NB4 (cell line): Measurements from ENCODE around the gene AIF1.

Source experiments
- DNase-seq: peaks from one replicate; pipeline ENCODE4 v3.0.0; 2010; ENCODE audit warnings: low read depth
- H3K4me3 ChIP-seq: one replicate; pipeline ENCODE4 v1.5.1; 2011; ENCODE audit warnings: mild to moderate bottlenecking, low read depth, low read length, moderate library complexity
- CTCF ChIP-seq: IDR thresholded peaks from one replicate; pipeline ENCODE4 v1.5.1; 2012; ENCODE audit warnings: low read depth, low read length
- MAX ChIP-seq: IDR thresholded peaks from 2 replicates; pipeline ENCODE4 v1.6.1; 2011; ENCODE audit warnings: low read depth, low read length
- MYC ChIP-seq: IDR thresholded peaks from 2 replicates; pipeline ENCODE4 v1.6.1; 2011; ENCODE audit warnings: low read depth, low read length
- POLR2A ChIP-seq: IDR thresholded peaks from 2 replicates; pipeline ENCODE4 v1.6.1; 2011; ENCODE audit warnings: mild to moderate bottlenecking; ENCODE audit not compliant: insufficient read length; ENCODE audit errors: extremely low read depth

Gene AIF1

GRCh38 chr6:31634131-31634530, 19.1 kb downstream of the AIF1 start:
- H3K4me3 ChIP-seq, result no peak overlapping the region
- no peak for DNase-seq
- TF ChIP-seq MAX, result no peak
- TF ChIP-seq CTCF, result no peak
- no peak for TF ChIP-seq POLR2A
- TF ChIP-seq MYC, result no peak

- no peak for DNase-seq
- TF ChIP-seq MYC, result no peak
- no peak for TF ChIP-seq CTCF
- no peak for TF ChIP-seq POLR2A
- TF ChIP-seq MAX, result no peak
- no peak overlapping the region for H3K4me3 ChIP-seq
Observed at GRCh38 chr6:31634969-31635575, 20.0 kb downstream of the AIF1 start.

- TF ChIP-seq MAX (no peak), MYC (no peak), CTCF (no peak), POLR2A (no peak)
- no peak overlapping the region for H3K4me3 ChIP-seq
- DNase-seq, result no peak
Observed at GRCh38 chr6:31636698-31637596, 21.9 kb downstream of the AIF1 start.

GRCh38 chr6:31639043-31639442, 24.0 kb downstream of the AIF1 start:
- H3K4me3 ChIP-seq, result no peak overlapping the region
- DNase-seq, result no peak
- TF ChIP-seq MYC (no peak), POLR2A (no peak), MAX (no peak), CTCF (no peak)

- DNase-seq, result peak; percentile 39
- TF ChIP-seq POLR2A (no peak), CTCF (no peak), MYC (no peak), MAX (no peak)
- H3K4me3 ChIP-seq, result no peak overlapping the region
Observed at GRCh38 chr6:31639449-31639861, 24.4 kb downstream of the AIF1 start.
